NB4 (cell line): ENCODE results near the gene SORBS1.

ENCODE experiments used
- DNase-seq: peaks from one replicate; pipeline ENCODE4 v3.0.0; 2010; ENCODE audit warnings: low read depth
- H3K4me3 ChIP-seq: one replicate; pipeline ENCODE4 v1.5.1; 2011; ENCODE audit warnings: mild to moderate bottlenecking, low read depth, low read length, moderate library complexity
- CTCF ChIP-seq: IDR thresholded peaks from one replicate; pipeline ENCODE4 v1.5.1; 2012; ENCODE audit warnings: low read depth, low read length
- MAX ChIP-seq: IDR thresholded peaks from 2 replicates; pipeline ENCODE4 v1.6.1; 2011; ENCODE audit warnings: low read depth, low read length
- MYC ChIP-seq: IDR thresholded peaks from 2 replicates; pipeline ENCODE4 v1.6.1; 2011; ENCODE audit warnings: low read depth, low read length
- POLR2A ChIP-seq: IDR thresholded peaks from 2 replicates; pipeline ENCODE4 v1.6.1; 2011; ENCODE audit warnings: mild to moderate bottlenecking; ENCODE audit not compliant: insufficient read length; ENCODE audit errors: extremely low read depth

The SORBS1 gene

GRCh38 chr10:95276367-95277200, 284.6 kb downstream of the SORBS1 start:
- TF ChIP-seq CTCF: no peak
- no peak for TF ChIP-seq MAX
- TF ChIP-seq POLR2A: no peak
- TF ChIP-seq MYC: no peak

GRCh38 chr10:95275726-95276366, 285.3 kb downstream of the SORBS1 start:
- TF ChIP-seq CTCF: no peak
- TF ChIP-seq MAX: no peak
- TF ChIP-seq POLR2A: no peak
- TF ChIP-seq MYC: no peak
- no peak for DNase-seq
- no peak overlapping the region for H3K4me3 ChIP-seq

More at GRCh38 chr10:95276367-95277200, 284.6 kb downstream of the SORBS1 start:
- no peak for DNase-seq
- no peak overlapping the region for H3K4me3 ChIP-seq

GRCh38 chr10:95273393-95274312, 287.5 kb downstream of the SORBS1 start:
- no peak for DNase-seq

GRCh38 chr10:95268438-95268837, 292.7 kb downstream of the SORBS1 start:
- TF ChIP-seq MAX (no peak), POLR2A (no peak), CTCF (no peak), MYC (no peak)
- no peak for DNase-seq
- H3K4me3 ChIP-seq: no peak overlapping the region

More at GRCh38 chr10:95273393-95274312, 287.5 kb downstream of the SORBS1 start:
- no peak for TF ChIP-seq POLR2A
- TF ChIP-seq CTCF: no peak
- TF ChIP-seq MYC: no peak
- no peak for TF ChIP-seq MAX
- H3K4me3 ChIP-seq: no peak overlapping the region

- H3K4me3 ChIP-seq: no peak overlapping the region
- no peak for DNase-seq
- TF ChIP-seq MYC (no peak), CTCF (no peak), MAX (no peak)
Measured at GRCh38 chr10:95267251-95267650, 293.9 kb downstream of the SORBS1 start.
